ENCODE measurements around the gene FABP6.

FABP6 gene

DNA sequence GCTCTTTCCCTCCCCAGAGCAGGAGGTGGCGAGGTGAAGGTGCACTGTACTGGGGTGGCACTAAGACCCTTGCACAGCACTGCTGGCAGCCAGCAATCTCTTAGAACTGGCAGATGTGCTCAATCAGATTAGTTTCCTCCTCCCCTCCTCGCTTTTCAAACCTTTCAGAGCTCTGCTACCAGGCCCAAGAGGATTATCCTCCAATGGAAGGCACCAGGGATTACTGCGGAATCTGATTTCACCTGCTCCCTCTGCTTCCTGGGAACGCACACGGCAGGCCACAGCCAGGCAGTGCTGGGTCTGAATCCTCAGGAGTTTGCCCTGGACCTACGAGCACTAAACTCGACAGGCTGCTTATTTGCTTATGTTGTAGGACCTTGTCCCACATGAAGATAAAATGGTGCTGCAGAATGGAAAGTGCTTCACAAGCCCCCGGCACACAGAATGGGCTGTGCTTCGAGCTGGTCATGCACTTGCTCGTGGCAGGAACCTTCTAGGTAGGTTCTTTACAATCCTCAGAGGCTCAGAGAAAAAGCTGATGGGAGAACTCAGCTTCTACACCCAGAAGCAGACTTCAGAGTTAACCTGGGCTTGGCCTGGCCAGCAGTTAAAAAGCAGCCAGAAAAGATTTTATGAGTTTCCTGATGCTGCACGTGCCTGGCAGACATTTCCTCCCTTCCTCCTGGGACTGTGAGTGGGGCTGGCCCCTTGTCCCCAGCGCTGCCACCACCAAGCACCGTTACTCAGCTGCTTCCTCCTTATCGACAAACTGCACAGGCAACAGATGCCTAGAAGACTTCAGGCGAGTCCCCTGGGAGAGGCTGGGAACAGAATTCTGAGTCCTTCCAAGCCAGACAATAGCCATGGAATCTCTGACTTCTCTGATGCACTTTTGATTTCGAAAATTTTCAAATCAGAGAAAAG is 33.1 kb downstream of the FABP6 start:
- DNase-seq (ENCODE audit: low read depth): no peak

DNA sequence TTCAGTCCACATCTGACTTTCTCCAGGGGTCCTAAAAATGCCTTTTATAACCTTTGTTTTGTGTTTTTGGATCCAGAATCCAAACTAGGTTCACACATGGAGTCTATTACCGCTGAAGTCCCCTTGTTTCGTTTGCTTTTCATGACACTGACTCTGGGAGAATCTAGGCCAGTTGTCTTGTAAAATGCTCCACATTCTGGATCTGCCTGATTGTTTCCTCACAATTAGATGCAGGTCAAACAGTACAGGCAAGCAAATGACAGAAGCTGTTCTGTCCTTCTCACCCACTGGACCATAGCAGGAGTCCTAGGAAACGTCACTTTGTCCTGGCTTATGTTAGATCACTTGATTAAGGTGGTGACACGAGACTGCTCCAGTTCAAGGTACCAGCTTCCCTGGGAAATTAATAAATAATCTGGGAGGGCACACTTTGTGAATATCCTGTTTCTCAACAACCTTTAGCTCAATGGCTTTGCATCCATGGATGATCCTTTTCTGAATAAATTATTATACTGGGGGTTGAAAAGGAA is 34.1 kb downstream of the FABP6 start:
- DNase-seq (ENCODE audit: low read depth): no peak

- DNase-seq (ENCODE audit: low read depth): no peak
Measured at GRCh38 chr5:160266044-160266443, 36.7 kb downstream of the FABP6 start.

DNA sequence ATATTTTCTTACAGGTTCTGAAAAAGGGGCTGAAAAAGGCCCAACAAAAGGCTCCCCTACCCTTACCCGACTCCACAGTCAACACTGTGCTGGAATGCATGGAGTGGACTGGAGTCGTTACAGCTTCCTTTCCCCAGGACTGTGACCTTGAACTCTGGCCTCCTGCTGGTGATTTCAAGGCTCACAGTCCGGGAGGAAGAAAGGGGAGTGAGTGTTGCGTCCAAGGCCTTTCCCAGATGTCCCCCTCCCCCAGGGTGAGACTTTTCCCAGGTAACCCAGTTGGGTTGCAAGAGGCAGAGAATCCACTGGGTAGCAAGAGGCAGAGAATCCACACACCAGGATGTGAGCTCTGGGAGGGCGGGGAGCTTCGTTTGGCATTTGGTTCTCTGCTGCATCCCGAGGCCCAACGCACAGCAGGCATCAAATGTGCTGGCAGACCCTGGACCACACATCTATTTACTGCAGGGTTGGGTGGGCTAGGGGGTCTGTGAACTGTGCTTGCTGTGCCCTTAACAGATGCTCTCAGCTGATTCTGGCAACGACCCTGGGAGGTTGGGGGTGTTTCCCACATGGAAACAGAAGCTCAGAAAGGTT is 37.5 kb downstream of the FABP6 start:
- no peak for DNase-seq (ENCODE audit: low read depth)

DNA sequence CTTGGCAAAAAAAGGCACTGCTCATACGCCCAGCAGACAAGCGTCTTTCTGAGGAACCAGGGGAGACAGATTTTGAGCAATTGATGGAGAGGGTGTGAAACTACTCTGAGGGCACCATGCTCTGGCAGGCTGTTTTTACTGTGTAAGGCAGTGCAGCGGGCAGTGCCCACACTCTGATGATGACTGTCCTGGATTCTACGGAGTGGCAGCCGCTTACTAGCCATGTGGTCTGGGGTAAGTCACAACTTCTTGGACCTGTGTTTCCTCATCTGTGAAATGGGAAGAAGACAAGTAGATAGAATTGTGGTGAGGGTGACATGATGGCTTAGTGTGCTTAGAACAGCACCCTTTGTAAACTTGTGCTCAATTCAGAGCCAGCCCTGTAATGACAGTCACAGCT is 38.8 kb downstream of the FABP6 start:
- DNase-seq (ENCODE audit: low read depth): no peak

DNA sequence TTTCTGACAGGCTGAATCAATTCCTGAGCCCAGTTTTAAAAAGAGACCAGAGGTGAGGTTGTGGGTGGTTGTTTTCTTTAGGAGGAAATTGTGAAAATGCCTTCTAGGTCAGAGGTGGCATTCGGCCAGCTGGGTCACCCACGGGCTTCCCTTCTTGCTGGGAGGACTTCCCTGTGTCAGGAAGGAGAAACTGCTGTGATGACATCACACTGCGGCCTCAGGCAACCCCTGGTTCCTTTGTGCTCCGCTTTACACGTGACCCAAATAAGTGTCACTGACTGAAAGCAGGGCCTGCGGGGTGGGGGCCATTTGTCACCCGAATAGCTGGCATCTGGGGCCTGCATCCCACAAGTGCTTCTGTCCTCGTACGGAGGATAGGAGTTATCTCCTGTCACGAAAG is 39.7 kb downstream of the FABP6 start:
- peak; percentile 68 for DNase-seq (ENCODE audit: low read depth)

DNA sequence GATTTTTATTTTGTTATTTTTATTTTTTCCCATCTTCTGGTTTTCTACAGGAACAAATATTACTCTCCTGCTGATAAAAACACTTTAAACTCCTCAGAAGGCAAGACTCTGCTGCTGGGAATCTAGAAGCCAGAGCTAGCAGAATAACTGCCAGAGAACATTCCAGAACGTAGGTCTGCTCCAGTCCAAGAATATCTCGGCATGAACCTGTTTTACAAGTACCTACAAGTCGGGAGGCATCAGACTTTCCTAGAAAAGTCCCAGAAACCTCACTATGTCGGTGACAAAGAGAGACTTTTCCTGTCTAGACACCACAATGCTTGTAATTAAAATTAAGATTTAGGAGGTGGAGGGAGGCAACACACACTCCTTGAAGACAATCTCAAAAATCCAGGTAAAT is 41.4 kb downstream of the FABP6 start:
- DNase-seq (ENCODE audit: low read depth): no peak

- DNase-seq (ENCODE audit: low read depth): no peak
Measured at GRCh38 chr5:160271396-160271795, 42.1 kb downstream of the FABP6 start.

DNA sequence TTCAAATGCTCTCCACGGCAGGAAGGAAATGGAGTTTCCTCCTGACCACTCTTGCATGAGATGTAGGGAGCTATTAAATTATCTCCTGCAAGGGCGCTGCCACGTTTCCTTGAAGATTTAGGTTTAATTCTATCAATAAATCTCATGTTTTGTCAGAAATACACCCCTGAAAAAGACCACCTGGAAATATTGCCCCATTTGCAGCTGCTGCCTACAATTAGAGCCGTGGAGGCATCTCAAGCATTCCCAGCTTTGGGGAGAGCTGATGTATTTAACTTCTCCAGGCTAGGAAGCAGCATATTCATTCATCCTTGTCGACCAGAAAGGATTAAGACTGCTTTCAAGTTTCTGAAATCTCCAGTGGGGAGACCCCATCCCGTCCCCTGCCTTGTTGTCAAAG is 42.5 kb downstream of the FABP6 start:
- DNase-seq (ENCODE audit: low read depth): no peak

DNA sequence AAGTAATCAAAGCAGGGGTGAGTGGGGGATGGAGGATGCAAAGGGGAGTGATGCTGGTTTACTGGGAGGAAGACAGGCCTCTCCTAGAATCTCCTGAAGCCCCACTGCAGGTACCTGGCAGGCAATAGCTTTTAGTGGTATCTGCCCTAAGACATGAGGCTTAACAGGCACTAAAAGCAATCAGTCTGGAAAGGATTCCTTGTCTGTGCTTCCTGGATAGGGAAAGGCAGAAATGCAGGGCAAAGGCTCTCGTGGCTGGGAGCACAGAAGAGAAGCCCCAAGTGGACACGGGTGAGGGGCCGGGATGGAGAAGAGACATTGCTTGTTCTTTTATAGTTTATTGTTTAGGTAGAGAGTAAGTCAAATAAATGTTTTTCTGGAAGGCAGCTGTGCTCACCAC is 43.0 kb downstream of the FABP6 start:
- DNase-seq (ENCODE audit: low read depth): no peak

- no peak for DNase-seq (ENCODE audit: low read depth)
Measured at GRCh38 chr5:160272889-160273288, 43.6 kb downstream of the FABP6 start.

- no peak for DNase-seq (ENCODE audit: low read depth)
Measured at GRCh38 chr5:160274483-160274931, 45.2 kb downstream of the FABP6 start.

DNA sequence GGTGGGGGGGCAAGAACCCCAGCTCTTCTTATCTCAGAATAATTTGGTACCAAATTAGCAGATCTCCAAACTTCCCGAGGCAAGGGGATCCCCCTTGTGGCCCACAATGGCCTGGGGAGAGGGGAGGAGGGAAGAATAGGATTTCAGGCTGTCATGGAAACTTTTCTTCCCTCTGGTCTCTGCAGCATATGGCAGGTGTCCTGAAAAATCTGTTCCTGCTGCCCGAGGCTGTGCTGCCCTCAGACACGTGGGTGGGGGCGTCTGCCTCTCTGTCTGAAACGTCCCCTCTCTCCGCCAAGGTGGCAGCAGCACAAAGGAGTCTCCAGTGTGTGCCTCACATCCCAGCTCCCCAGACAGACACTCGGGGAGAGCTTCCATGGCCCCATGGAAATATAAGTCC is 49.0 kb downstream of the FABP6 start:
- no peak for DNase-seq (ENCODE audit: low read depth)

- DNase-seq (ENCODE audit: low read depth): no peak
Measured at GRCh38 chr5:160280384-160281095, 51.2 kb downstream of the FABP6 start.

- no peak for DNase-seq (ENCODE audit: low read depth)
Measured at GRCh38 chr5:160281275-160281674, 52.0 kb downstream of the FABP6 start.

DNA sequence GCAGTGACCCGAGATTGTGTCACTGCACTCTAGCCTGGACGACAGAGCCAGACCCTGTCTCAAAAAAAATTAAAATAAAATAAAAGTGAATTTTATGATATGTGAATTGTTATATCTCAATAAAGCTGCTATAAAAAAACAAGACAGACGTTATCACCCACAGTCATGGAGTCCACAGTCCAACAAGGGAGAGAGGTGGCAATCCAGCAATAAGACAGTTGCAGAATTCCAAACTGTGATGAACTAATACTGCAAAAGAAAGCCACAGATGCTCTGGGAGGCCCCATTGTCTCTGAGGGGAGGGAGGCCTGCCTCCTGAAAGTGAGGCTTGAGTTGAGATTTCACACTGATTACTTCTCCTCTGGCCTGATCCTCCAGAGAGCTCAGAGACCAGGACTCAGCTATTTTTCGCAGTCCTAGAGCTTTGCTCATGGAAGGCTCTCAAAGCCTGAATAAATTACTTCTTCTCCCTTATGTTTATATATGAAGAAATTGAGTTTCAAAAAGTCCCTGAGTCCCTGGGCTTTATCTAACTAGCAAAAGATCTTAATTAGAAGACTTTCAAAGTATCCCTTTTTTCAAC is 55.1 kb downstream of the FABP6 start:
- no peak for DNase-seq (ENCODE audit: low read depth)

GRCh38 chr5:160285316-160285715 is 56.0 kb downstream of the FABP6 start:
- no peak for DNase-seq (ENCODE audit: low read depth)

- no peak for DNase-seq (ENCODE audit: low read depth)
Measured at GRCh38 chr5:160286947-160287346, 57.6 kb downstream of the FABP6 start.

DNA sequence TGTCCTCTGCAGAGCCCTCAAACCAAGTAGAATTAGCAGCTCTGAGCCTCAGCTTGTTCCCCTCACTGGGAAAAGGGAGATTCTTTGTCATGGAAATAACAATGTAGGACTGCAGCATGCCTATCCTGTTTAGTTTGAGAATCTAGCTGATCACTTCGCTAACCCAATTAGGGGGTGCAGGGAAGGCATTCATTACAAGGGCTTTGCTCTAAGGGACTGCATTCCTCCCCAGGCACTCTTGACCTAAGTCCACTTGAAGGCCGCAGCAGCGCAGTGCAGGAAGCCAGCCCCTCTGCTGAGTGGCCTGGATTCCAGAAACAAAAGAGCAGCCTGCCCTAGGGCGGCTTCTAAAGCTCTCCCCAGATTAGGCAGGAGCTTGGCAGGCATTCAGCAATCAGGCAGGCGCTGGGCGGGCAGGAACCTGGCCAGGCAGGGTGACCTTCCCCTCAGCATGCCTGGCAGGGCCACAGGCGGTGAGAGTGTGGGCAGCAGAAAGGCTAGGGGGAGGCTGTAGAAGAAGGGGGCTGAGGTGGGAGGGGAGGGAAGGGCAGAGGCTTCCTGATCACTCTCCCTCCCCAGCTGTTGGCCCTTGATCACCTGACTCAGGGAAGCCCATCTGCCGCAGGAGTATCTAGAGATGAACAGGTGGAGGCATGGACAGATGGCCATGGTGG is 58.2 kb downstream of the FABP6 start:
- DNase-seq (ENCODE audit: low read depth): peak; percentile 18
